Measurements from ENCODE around the gene RPSA.
"Not testable (repeated sequence)": the region's sequence is repeated elsewhere in the genome, so short reads cannot be mapped to it uniquely, and the experiment has no call there.

The RPSA gene

DNA sequence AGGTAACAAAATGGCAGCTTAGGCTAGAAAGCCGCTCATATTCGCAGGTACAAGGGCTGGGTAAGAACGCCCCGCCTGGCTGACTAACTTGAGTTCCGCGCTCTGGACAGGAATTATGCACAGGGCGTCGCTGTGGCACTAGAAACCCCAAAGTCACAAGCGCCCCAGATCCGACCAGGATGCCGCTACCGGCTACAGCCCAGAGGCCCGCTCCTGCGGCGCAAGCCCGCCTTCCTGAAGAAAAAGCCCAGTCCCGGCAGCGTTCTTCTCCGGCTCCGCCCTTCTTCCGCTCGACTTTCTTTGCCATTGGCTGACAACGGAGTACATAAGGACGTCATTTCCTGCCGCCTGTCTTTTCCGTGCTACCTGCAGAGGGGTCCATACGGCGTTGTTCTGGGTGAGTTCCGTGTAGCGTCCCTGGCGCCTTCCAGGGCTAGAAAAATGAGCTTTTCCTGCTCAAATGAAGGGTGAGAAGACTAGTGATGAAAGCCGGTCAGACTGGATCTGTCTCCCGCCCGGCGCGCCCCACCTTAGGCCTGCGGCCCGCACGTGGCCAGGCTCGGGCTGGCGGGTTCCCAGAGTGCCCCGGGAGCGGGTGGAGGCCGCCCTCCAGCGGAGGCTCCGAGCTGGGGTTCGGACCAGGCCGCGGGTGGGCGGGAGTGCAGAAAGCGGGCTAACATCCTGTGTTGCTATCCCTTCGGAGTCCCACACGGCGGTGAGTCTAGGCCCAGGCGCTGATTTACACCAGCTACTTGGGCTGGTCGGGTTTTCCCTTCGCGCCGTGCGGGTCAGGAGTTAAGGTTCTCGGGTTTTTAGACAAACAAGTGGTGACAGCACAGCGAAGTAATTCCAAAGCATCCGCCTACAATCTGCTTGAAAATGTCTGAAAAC lies at the start of gene RPSA:
RPSA (plus strand) TSS at position 353 of the 891 bp plus-strand sequence. CDS start 934 bp downstream, outside the sequence.
- Histone ChIP-seq H3K27me3 (ENCODE audit: control insufficient read depth in 1 of 2, insufficient read depth in 2 of 2, low read length in 2 of 2) (no peaks in the 10 kb centered on the region), H3K27ac (ENCODE audit: low read length) (peak within 1 kb of the TSS; percentile 69), H3K9me3 (ENCODE audit: control insufficient read depth in 2 of 2, low read length in 2 of 2) (no peaks in the 10 kb centered on the region), H3K36me3 (ENCODE audit: control insufficient read depth in 2 of 2, insufficient read depth in 2 of 2, low read length in 2 of 2) (peaks cover 14 to 25% of the 10 kb centered on the region in 2 donors), H3K9ac (ENCODE audit: low read length in 2 of 2) (peak within 1 kb of the TSS; percentile 65 to 81), H3K4me1 (ENCODE audit: control insufficient read depth, insufficient read depth, low read length) (peaks cover 8% of the 10 kb centered on the region), H3K4me3 (ENCODE audit: low read length in 2 of 2) (peak within 1 kb of the TSS; percentile 57 to 95)

- Histone ChIP-seq H3K27me3 (ENCODE audit: control insufficient read depth in 1 of 2, insufficient read depth in 2 of 2, low read length in 2 of 2) (no peaks in the 10 kb centered on the region), H3K27ac (ENCODE audit: low read length) (no peak overlapping the region), H3K4me1 (ENCODE audit: control insufficient read depth, insufficient read depth, low read length) (no peaks in the 10 kb centered on the region), H3K36me3 (ENCODE audit: control insufficient read depth in 2 of 2, insufficient read depth in 2 of 2, low read length in 2 of 2) (no peaks in the 10 kb centered on the region), H3K9me3 (ENCODE audit: control insufficient read depth in 2 of 2, low read length in 2 of 2) (no peaks in the 10 kb centered on the region), H3K9ac (ENCODE audit: low read length in 2 of 2) (no peak overlapping the region), H3K4me3 (ENCODE audit: low read length in 2 of 2) (no peak overlapping the region)
Observed at GRCh38 chr3:39358333-39358732, 48.2 kb upstream of the RPSA start.

GRCh38 chr3:39361252-39361927 lies 45.1 kb upstream of the RPSA start:
- Histone ChIP-seq H3K9ac (ENCODE audit: low read length in 2 of 2) (no peak overlapping the region), H3K27me3 (ENCODE audit: control insufficient read depth in 1 of 2, insufficient read depth in 2 of 2, low read length in 2 of 2) (no peaks in the 10 kb centered on the region), H3K27ac (ENCODE audit: low read length) (no peak overlapping the region), H3K9me3 (ENCODE audit: control insufficient read depth in 2 of 2, low read length in 2 of 2) (no peaks in the 10 kb centered on the region), H3K36me3 (ENCODE audit: control insufficient read depth in 2 of 2, insufficient read depth in 2 of 2, low read length in 2 of 2) (no peaks in the 10 kb centered on the region), H3K4me3 (ENCODE audit: low read length in 2 of 2) (no peak overlapping the region), H3K4me1 (ENCODE audit: control insufficient read depth, insufficient read depth, low read length) (no peaks in the 10 kb centered on the region)

DNA sequence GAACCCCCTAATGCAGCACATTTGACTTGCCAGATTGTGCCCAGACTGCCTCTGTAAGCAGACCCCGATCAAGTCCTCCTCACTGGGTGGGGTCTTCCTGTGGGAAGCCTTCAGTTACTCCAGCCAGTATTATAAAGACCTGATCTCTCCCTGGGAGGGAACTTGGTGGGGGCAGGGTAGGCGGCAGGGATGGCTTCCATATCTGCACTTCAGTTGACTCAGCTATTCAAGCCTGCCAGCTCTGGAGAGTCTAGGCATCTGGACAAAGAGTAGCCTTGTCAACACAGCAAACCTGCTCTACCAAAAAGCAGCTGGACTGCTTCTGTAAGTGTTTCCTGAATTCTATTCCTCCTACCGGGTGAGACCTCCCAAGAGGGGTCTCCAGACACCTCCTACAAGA lies 44.3 kb upstream of the RPSA start:
- Histone ChIP-seq H3K27me3 (ENCODE audit: control insufficient read depth in 1 of 2, insufficient read depth in 2 of 2, low read length in 2 of 2) (no peaks in the 10 kb centered on the region), H3K4me1 (ENCODE audit: control insufficient read depth, insufficient read depth, low read length) (no peaks in the 10 kb centered on the region), H3K9ac (ENCODE audit: low read length in 2 of 2) (no peak overlapping the region), H3K27ac (ENCODE audit: low read length) (no peak overlapping the region), H3K4me3 (ENCODE audit: low read length in 2 of 2) (no peak overlapping the region), H3K36me3 (ENCODE audit: control insufficient read depth in 2 of 2, insufficient read depth in 2 of 2, low read length in 2 of 2) (no peaks in the 10 kb centered on the region), H3K9me3 (ENCODE audit: control insufficient read depth in 2 of 2, low read length in 2 of 2) (no peaks in the 10 kb centered on the region)

DNA sequence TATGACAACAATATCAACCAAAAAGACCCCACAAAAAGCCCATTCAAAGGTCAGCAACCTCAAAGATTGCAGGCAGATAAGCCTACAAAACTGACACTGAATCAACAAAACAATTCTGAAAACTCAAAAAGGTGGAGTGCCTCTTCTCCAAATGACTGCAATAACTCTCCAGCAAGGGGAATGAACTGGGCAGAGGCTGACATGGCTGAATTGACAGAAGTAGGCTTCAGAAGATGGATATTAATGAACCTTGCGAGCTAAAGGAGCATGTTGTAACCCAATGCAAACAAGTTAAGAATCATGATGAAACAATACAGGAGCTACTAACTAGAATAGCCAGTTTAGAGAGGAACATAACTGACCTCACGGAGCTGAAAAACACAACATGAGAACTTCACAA lies 43.7 kb upstream of the RPSA start:
- H3K4me3 ChIP-seq (ENCODE audit: low read length in 2 of 2) = no peak overlapping the region
- no peak overlapping the region for H3K9ac ChIP-seq (ENCODE audit: low read length in 2 of 2)
- no peaks in the 10 kb centered on the region for H3K27me3 ChIP-seq (ENCODE audit: control insufficient read depth in 1 of 2, insufficient read depth in 2 of 2, low read length in 2 of 2)
- no peaks in the 10 kb centered on the region for H3K4me1 ChIP-seq (ENCODE audit: control insufficient read depth, insufficient read depth, low read length)
- H3K36me3 ChIP-seq (ENCODE audit: control insufficient read depth in 2 of 2, insufficient read depth in 2 of 2, low read length in 2 of 2) = no peaks in the 10 kb centered on the region
- no peaks in the 10 kb centered on the region for H3K9me3 ChIP-seq (ENCODE audit: control insufficient read depth in 2 of 2, low read length in 2 of 2)
- H3K27ac ChIP-seq (ENCODE audit: low read length) = no peak overlapping the region

DNA sequence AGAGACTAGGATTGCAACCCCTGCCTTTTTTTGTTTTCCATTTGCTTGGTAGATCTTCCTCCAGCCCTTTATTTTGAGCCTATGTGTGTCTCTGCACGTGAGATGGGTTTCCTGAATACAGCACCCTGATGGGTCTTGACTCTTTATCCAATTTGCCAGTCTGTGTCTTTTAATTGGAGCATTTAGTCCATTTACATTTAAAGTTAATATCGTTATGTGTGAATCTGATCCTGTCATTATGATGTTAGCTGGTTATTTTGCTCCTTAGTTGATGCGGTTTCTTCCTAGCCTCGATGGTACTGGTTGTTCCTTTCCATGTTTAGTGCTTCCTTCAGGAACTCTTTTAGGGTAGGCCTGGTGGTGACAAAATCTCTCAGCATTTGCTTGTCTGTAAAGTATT lies 36.1 kb upstream of the RPSA start:
- H3K36me3 ChIP-seq (ENCODE audit: control insufficient read depth in 2 of 2, insufficient read depth in 2 of 2, low read length in 2 of 2); H3K27ac ChIP-seq (ENCODE audit: low read length); H3K27me3 ChIP-seq (ENCODE audit: control insufficient read depth in 1 of 2, insufficient read depth in 2 of 2, low read length in 2 of 2); H3K4me1 ChIP-seq (ENCODE audit: control insufficient read depth, insufficient read depth, low read length); H3K4me3 ChIP-seq (ENCODE audit: low read length in 2 of 2); H3K9me3 ChIP-seq (ENCODE audit: control insufficient read depth in 2 of 2, low read length in 2 of 2); H3K9ac ChIP-seq (ENCODE audit: low read length in 2 of 2): not testable (repeated sequence)

GRCh38 chr3:39372833-39373232 lies 33.7 kb upstream of the RPSA start:
- Histone ChIP-seq H3K27ac (ENCODE audit: low read length) (no peak overlapping the region), H3K9ac (ENCODE audit: low read length in 2 of 2) (no peak overlapping the region), H3K4me3 (ENCODE audit: low read length in 2 of 2) (no peak overlapping the region), H3K36me3 (ENCODE audit: control insufficient read depth in 2 of 2, insufficient read depth in 2 of 2, low read length in 2 of 2) (no peaks in the 10 kb centered on the region), H3K9me3 (ENCODE audit: control insufficient read depth in 2 of 2, low read length in 2 of 2) (no peaks in the 10 kb centered on the region), H3K4me1 (ENCODE audit: control insufficient read depth, insufficient read depth, low read length) (no peaks in the 10 kb centered on the region), H3K27me3 (ENCODE audit: control insufficient read depth in 1 of 2, insufficient read depth in 2 of 2, low read length in 2 of 2) (no peaks in the 10 kb centered on the region)

- Histone ChIP-seq H3K4me3 (ENCODE audit: low read length in 2 of 2) (no peak overlapping the region), H3K9me3 (ENCODE audit: control insufficient read depth in 2 of 2, low read length in 2 of 2) (no peaks in the 10 kb centered on the region), H3K27me3 (ENCODE audit: control insufficient read depth in 1 of 2, insufficient read depth in 2 of 2, low read length in 2 of 2) (no peaks in the 10 kb centered on the region), H3K9ac (ENCODE audit: low read length in 2 of 2) (no peak overlapping the region), H3K4me1 (ENCODE audit: control insufficient read depth, insufficient read depth, low read length) (no peaks in the 10 kb centered on the region), H3K36me3 (ENCODE audit: control insufficient read depth in 2 of 2, insufficient read depth in 2 of 2, low read length in 2 of 2) (peaks cover 2 to 3% of the 10 kb centered on the region in 2 donors), H3K27ac (ENCODE audit: low read length) (no peak overlapping the region)
Observed at GRCh38 chr3:39376959-39377634, 29.4 kb upstream of the RPSA start.

- Histone ChIP-seq H3K4me1 (ENCODE audit: control insufficient read depth, insufficient read depth, low read length) (no peaks in the 10 kb centered on the region), H3K9me3 (ENCODE audit: control insufficient read depth in 2 of 2, low read length in 2 of 2) (no peaks in the 10 kb centered on the region), H3K36me3 (ENCODE audit: control insufficient read depth in 2 of 2, insufficient read depth in 2 of 2, low read length in 2 of 2) (peaks cover 2 to 3% of the 10 kb centered on the region in 2 donors), H3K27me3 (ENCODE audit: control insufficient read depth in 1 of 2, insufficient read depth in 2 of 2, low read length in 2 of 2) (no peaks in the 10 kb centered on the region), H3K4me3 (ENCODE audit: low read length in 2 of 2) (no peak overlapping the region), H3K9ac (ENCODE audit: low read length in 2 of 2) (no peak overlapping the region), H3K27ac (ENCODE audit: low read length) (no peak overlapping the region)
Observed at GRCh38 chr3:39378088-39378487, 28.4 kb upstream of the RPSA start.

GRCh38 chr3:39378957-39379777 lies 27.4 kb upstream of the RPSA start:
- no peak overlapping the region for H3K27ac ChIP-seq (ENCODE audit: low read length)
- no peak overlapping the region for H3K9ac ChIP-seq (ENCODE audit: low read length in 2 of 2)
- peaks cover 3% of the 10 kb centered on the region for H3K4me1 ChIP-seq (ENCODE audit: control insufficient read depth, insufficient read depth, low read length)
- peaks cover 2 to 3% of the 10 kb centered on the region in 2 donors for H3K36me3 ChIP-seq (ENCODE audit: control insufficient read depth in 2 of 2, insufficient read depth in 2 of 2, low read length in 2 of 2)
- no peaks in the 10 kb centered on the region for H3K27me3 ChIP-seq (ENCODE audit: control insufficient read depth in 1 of 2, insufficient read depth in 2 of 2, low read length in 2 of 2)
- H3K4me3 ChIP-seq (ENCODE audit: low read length in 2 of 2) = no peak overlapping the region
- no peaks in the 10 kb centered on the region for H3K9me3 ChIP-seq (ENCODE audit: control insufficient read depth in 2 of 2, low read length in 2 of 2)
